GM18505 (cell line): ENCODE data around the gene PDE3A.

Experiments used
- ATAC-seq: cut with Tn5 transposase; IDR thresholded peaks from one replicate; pipeline ENCODE4 v1.9.1; 2021; ENCODE audit not compliant: unreplicated experiment
- POLR2A ChIP-seq: IDR thresholded peaks from 4 replicates; pipeline ENCODE4 v1.6.1; 2011; ENCODE audit warnings: borderline replicate concordance; ENCODE audit not compliant: insufficient read depth, insufficient read length; ENCODE audit errors: extremely low read depth

Gene PDE3A

GRCh38 chr12:20716985-20717384 is 348.6 kb downstream of the PDE3A start:
- TF ChIP-seq POLR2A, result no peak
- no peak for ATAC-seq

- TF ChIP-seq POLR2A, result no peak
- ATAC-seq, result no peak
Observed at GRCh38 chr12:20718294-20718693, 350.0 kb downstream of the PDE3A start.

- no peak for ATAC-seq
- no peak for TF ChIP-seq POLR2A
Observed at GRCh38 chr12:20722142-20722541, 353.8 kb downstream of the PDE3A start.

- no peak for ATAC-seq
- TF ChIP-seq POLR2A, result no peak
Observed at GRCh38 chr12:20731274-20731673, 362.9 kb downstream of the PDE3A start.
